ENCODE results near the gene IL3RA. TPM values are rescaled to one million over a fixed set of nuclear protein-coding genes. Genes with fewer than 3 reads are reported as not detected.
"Not testable (repeated sequence)": the region's sequence is repeated elsewhere in the genome, so short reads cannot be mapped to it uniquely, and the experiment has no call there.

Gene IL3RA
- total RNA-seq, 1 donor from 2014 or later, result 0.16 TPM

- no peak for TF ChIP-seq CTCF (IDR thresholded peaks at IDR 0.05; ENCODE audit: unreplicated experiment)
- H3K36me3 Mint-ChIP-seq, result peaks cover 18% of the 10 kb centered on the region
- DNase-seq (ENCODE audit: low spot score in 2 of 2, unreplicated experiment in 2 of 2), result no peak
- no peak overlapping the region for H3K27ac Mint-ChIP-seq
- H3K27me3 Mint-ChIP-seq (ENCODE audit: low read depth), result no peaks in the 10 kb centered on the region
- no peaks in the 10 kb centered on the region for H3K9me3 Mint-ChIP-seq
- no peaks in the 10 kb centered on the region for H3K4me1 Mint-ChIP-seq
- H3K4me3 Mint-ChIP-seq, result no peak overlapping the region
Observed at GRCh38 chrX:1359477-1359873, 22.9 kb downstream of the IL3RA start.

- Mint-ChIP-seq H3K4me1 (no peaks in the 10 kb centered on the region), H3K9me3 (no peaks in the 10 kb centered on the region), H3K4me3 (no peak overlapping the region), H3K27ac (no peak overlapping the region), H3K27me3 (ENCODE audit: low read depth) (no peaks in the 10 kb centered on the region), H3K36me3 (peaks cover 21% of the 10 kb centered on the region)
- DNase-seq (ENCODE audit: low spot score in 2 of 2, unreplicated experiment in 2 of 2), result no peak
- TF ChIP-seq CTCF (IDR thresholded peaks at IDR 0.05; ENCODE audit: unreplicated experiment), result no peak
Observed at GRCh38 chrX:1360171-1360570, 23.6 kb downstream of the IL3RA start.

- no peak for TF ChIP-seq CTCF (IDR thresholded peaks at IDR 0.05; ENCODE audit: unreplicated experiment)
- Mint-ChIP-seq H3K27me3 (ENCODE audit: low read depth) (no peaks in the 10 kb centered on the region), H3K36me3 (peaks cover 21% of the 10 kb centered on the region), H3K27ac (no peak overlapping the region), H3K4me3 (no peak overlapping the region), H3K9me3 (no peaks in the 10 kb centered on the region), H3K4me1 (no peaks in the 10 kb centered on the region)
- no peak for DNase-seq (ENCODE audit: low spot score in 2 of 2, unreplicated experiment in 2 of 2)
Observed at GRCh38 chrX:1361275-1361674, 24.7 kb downstream of the IL3RA start.

- no peak for TF ChIP-seq CTCF (IDR thresholded peaks at IDR 0.05; ENCODE audit: unreplicated experiment)
- DNase-seq (ENCODE audit: low spot score in 2 of 2, unreplicated experiment in 2 of 2), result no peak
- no peak overlapping the region for H3K4me3 Mint-ChIP-seq
- no peak overlapping the region for H3K27ac Mint-ChIP-seq
- H3K4me1 Mint-ChIP-seq, result no peaks in the 10 kb centered on the region
- no peaks in the 10 kb centered on the region for H3K27me3 Mint-ChIP-seq (ENCODE audit: low read depth)
- peaks cover 21% of the 10 kb centered on the region for H3K36me3 Mint-ChIP-seq
- H3K9me3 Mint-ChIP-seq, result no peaks in the 10 kb centered on the region
Observed at GRCh38 chrX:1361910-1362309, 25.3 kb downstream of the IL3RA start.

GRCh38 chrX:1366363-1366762 lies 29.8 kb downstream of the IL3RA start:
- not testable (repeated sequence) for H3K27me3 Mint-ChIP-seq (ENCODE audit: low read depth); DNase-seq (ENCODE audit: low spot score in 2 of 2, unreplicated experiment in 2 of 2); H3K4me1 Mint-ChIP-seq; H3K4me3 Mint-ChIP-seq; H3K27ac Mint-ChIP-seq; H3K36me3 Mint-ChIP-seq; H3K9me3 Mint-ChIP-seq

GRCh38 chrX:1368385-1368698 lies 31.8 kb downstream of the IL3RA start:
- no peaks in the 10 kb centered on the region for H3K4me1 Mint-ChIP-seq
- no peaks in the 10 kb centered on the region for H3K27me3 Mint-ChIP-seq (ENCODE audit: low read depth)
- no peak overlapping the region for H3K27ac Mint-ChIP-seq
- no peak overlapping the region for H3K4me3 Mint-ChIP-seq
- H3K36me3 Mint-ChIP-seq, result peaks cover 3% of the 10 kb centered on the region
- H3K9me3 Mint-ChIP-seq, result no peaks in the 10 kb centered on the region
- no peak for DNase-seq (ENCODE audit: low spot score in 2 of 2, unreplicated experiment in 2 of 2)
- no peak for TF ChIP-seq CTCF (IDR thresholded peaks at IDR 0.05; ENCODE audit: unreplicated experiment)

Data from mesothelial cell of epicardium (in vitro differentiated cells).